IPS-15b (cell line): ENCODE measurements around the gene TEF.
"Not testable (repeated sequence)": the region's sequence is repeated elsewhere in the genome, so short reads cannot be mapped to it uniquely, and the experiment has no call there.

Experiments used
- H3K27me3 ChIP-seq: one replicate; pipeline ENCODE4 v1.6.1; 2013; ENCODE audit warnings: low read length; ENCODE audit not compliant: control insufficient read depth, insufficient read depth
- H3K36me3 ChIP-seq: one replicate; pipeline ENCODE4 v1.6.1; 2013; ENCODE audit warnings: low read length; ENCODE audit not compliant: control insufficient read depth, insufficient read depth
- H3K4me1 ChIP-seq: one replicate; pipeline ENCODE4 v1.6.1; 2013; ENCODE audit warnings: mild to moderate bottlenecking, low read length; ENCODE audit not compliant: control insufficient read depth, insufficient read depth
- H3K4me3 ChIP-seq: one replicate; pipeline ENCODE4 v1.5.1; 2013; ENCODE audit warnings: low read depth, low read length
- H3K9ac ChIP-seq: one replicate; pipeline ENCODE4 v1.6.1; 2013; ENCODE audit warnings: low read depth, mild to moderate bottlenecking, low read length
- H3K9me3 ChIP-seq: one replicate; pipeline ENCODE4 v1.6.1; 2013; ENCODE audit warnings: mild to moderate bottlenecking, low read length; ENCODE audit not compliant: control insufficient read depth, insufficient read depth

TEF gene

DNA sequence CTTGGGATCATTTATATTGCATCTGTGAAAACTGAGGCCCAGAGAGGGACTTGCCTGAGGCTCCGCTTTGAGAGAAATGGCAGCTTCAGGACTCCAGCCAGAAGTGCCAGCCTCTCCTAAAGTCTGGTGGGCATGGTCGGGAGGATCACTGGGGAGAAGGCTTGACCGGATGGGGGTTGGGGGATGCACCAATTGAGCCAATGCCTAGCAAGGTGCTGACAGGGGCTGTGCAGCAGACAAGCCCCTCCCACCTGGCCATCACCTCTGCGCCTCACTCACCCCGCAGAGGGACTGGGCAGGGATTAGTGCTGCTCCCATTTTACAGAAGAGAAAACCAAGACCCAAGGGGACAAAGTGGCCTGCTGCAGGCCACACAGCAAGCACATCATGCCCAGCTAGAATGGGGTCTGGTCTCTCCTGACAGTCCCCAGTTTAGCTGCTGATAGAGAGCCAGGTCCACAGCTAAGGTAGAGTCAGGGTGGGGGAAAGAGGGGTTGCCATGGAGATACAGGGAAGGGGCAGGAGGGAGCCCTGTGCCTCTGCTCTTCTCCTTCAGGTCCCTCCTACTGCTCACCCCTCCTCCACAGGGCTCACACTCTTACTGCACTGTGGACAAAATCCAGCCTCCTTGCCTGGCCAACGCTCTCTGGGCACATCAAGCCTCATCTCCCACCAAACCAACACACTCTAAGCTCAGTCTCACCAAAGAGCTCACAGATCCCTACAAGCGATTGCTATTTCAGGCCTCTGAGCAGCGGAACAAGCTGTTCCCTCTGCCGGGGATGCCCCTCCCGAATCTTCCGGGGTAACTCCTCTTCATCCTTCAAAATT is 29.5 kb downstream of the TEF start:
- Histone ChIP-seq H3K4me3 (no peak overlapping the region), H3K36me3 (no peaks in the 10 kb centered on the region), H3K4me1 (peaks cover 8% of the 10 kb centered on the region), H3K27me3 (no peaks in the 10 kb centered on the region), H3K9ac (peak overlapping the region; percentile 8), H3K9me3 (no peaks in the 10 kb centered on the region)

DNA sequence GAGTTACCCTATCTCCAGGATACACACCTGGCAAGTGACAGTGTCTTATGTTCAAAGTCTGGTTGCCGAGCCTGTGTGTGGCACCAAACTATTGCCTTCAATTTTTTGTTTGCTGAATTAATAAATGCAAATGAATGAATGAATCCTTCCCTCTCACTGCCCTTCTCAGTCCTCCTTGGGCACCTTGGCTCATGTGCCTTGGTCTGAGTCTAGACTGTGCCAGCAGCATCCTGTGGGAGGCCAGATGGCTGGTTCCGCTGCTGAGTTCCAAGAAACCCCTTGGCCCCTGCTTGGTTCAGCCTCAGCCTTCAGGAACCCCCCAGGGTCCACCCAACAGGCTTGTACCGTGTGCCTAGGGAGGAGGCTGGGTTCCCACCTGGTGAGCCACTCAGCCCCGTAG is 33.8 kb downstream of the TEF start:
- H3K36me3 ChIP-seq: no peaks in the 10 kb centered on the region
- no peak overlapping the region for H3K9ac ChIP-seq
- H3K9me3 ChIP-seq: no peaks in the 10 kb centered on the region
- H3K27me3 ChIP-seq: no peaks in the 10 kb centered on the region
- H3K4me1 ChIP-seq: peaks cover 8% of the 10 kb centered on the region
- no peak overlapping the region for H3K4me3 ChIP-seq

- H3K27me3 ChIP-seq: no peaks in the 10 kb centered on the region
Observed at GRCh38 chr22:41417622-41418390, 36.1 kb downstream of the TEF start.

GRCh38 chr22:41418717-41419116 is 37.0 kb downstream of the TEF start:
- no peak overlapping the region for H3K9ac ChIP-seq
- peaks cover 2% of the 10 kb centered on the region for H3K4me1 ChIP-seq
- H3K36me3 ChIP-seq: no peaks in the 10 kb centered on the region
- no peak overlapping the region for H3K4me3 ChIP-seq
- H3K27me3 ChIP-seq: no peaks in the 10 kb centered on the region
- H3K9me3 ChIP-seq: no peaks in the 10 kb centered on the region

More at GRCh38 chr22:41417622-41418390, 36.1 kb downstream of the TEF start:
- H3K9me3 ChIP-seq: no peaks in the 10 kb centered on the region
- H3K4me1 ChIP-seq: peaks cover 2% of the 10 kb centered on the region
- H3K4me3 ChIP-seq: no peak overlapping the region
- no peaks in the 10 kb centered on the region for H3K36me3 ChIP-seq
- H3K9ac ChIP-seq: no peak overlapping the region

DNA sequence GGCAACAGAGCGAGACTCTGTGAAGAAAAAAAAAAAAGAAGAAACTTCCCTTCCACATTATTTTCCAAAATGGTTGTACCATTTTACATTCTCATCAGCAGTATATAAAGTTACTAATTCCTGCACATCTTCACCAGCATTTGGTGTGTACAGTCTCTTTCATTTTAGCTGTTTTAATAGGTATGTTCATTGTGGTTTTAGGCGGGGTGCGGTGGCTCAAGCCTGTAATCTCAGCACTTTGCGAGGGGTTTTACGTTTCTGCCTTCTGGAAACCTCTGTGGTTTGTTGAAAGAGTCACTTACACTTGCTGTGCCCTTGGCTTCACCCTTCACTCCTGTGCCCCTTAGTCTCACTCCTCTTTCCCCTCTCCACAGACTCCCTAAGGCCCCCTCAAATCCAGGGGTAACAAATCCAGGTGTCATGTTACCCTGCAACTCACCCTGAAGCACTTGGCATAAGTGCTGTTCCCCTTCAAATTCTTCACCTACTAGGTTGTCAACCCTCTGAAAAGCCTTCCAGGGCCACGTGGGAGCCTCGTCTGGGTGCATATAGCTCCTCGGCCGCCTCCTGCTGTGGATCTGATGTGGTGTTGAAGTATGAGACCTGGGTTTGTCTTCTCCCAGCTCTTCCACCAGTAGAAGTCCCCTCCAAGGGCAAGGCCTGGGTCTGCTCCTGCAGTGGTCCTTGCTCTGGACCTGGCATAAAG is 44.1 kb downstream of the TEF start:
- Histone ChIP-seq H3K36me3 (no peaks in the 10 kb centered on the region), H3K9ac (no peak overlapping the region), H3K9me3 (no peaks in the 10 kb centered on the region), H3K27me3 (no peaks in the 10 kb centered on the region), H3K4me1 (no peaks in the 10 kb centered on the region), H3K4me3 (no peak overlapping the region)

DNA sequence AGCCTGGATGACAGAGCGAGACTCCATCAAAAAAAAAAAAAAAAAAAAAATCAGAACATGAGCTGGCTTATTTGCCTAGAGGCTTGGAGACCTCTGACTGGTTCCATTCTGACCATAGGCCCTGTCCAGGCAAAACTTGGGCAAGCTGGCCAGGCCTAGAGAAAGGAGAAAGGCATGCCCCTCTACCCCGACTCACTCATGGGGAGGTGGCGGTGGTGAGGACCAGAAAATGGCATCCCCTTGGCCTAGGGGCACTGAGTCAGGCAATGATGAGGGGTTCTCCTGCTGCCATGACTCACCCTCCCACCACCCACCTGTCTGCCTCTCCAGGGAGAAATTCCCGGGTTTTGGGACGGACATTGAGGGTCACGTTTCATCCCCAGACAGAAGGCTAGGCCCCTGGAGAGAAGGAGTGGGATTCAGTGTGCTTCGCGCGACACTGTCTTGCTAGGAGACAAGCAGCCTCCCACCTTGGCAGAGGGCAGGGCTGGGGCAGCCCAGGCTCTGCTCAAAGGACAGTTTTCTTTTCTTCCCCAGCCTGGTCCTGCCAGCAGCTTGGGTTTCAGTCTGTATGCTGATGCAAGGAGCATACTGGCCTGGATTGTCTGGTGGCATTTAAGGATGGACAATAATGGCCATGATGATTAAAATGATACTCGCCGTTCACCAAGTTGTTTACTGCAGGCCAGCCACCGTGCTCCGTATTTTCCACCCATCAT is 47.6 kb downstream of the TEF start:
- Histone ChIP-seq H3K4me1 (no peaks in the 10 kb centered on the region), H3K36me3 (peaks cover 7% of the 10 kb centered on the region), H3K9ac (no peak overlapping the region), H3K4me3 (no peak overlapping the region), H3K9me3 (no peaks in the 10 kb centered on the region), H3K27me3 (no peaks in the 10 kb centered on the region)

DNA sequence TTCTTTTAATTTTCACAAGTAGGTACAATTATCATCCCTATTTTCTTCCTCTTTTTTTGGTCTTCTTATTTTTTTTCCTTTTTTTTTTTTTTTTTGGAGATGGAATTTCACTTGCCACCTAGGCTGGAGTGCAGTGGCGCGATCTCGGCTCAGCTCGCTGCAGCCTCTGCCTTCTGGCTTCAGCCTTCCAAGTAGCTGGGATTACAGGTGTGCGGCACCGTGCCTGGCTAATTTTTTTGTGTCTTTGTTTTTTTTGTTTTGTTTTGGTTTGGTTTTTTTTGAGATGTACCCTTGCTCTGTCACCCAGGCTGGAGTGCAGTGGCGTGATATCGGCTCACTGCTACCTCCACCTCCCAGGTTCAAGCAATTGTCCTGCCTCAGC is 48.2 kb downstream of the TEF start:
- H3K36me3 ChIP-seq: peaks cover 11% of the 10 kb centered on the region
- H3K9me3 ChIP-seq: no peaks in the 10 kb centered on the region
- no peak overlapping the region for H3K4me3 ChIP-seq
- no peaks in the 10 kb centered on the region for H3K27me3 ChIP-seq
- H3K4me1 ChIP-seq: no peaks in the 10 kb centered on the region
- no peak overlapping the region for H3K9ac ChIP-seq

DNA sequence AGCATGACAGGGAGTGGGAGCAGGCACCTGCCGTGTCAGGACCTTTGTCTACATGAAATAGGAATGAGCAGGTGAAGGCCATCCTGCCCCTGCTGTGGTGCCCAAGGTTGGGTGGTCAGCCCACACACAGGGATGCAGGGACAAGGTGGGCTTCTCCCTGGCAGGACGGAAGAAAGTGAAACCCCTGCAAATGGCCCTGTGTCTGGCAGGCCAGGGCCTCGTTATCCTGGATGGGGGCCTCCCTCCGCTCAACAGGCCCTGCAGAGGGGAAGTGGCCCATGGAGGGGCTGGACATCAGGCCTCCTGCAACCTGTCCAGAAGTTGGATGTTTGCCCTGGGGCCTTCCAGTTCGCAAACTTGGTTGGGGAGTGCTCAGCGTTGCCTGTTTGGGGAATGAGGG is 49.9 kb downstream of the TEF start:
- no peaks in the 10 kb centered on the region for H3K4me1 ChIP-seq
- no peaks in the 10 kb centered on the region for H3K9me3 ChIP-seq
- no peak overlapping the region for H3K4me3 ChIP-seq
- peaks cover 25% of the 10 kb centered on the region for H3K36me3 ChIP-seq
- no peaks in the 10 kb centered on the region for H3K27me3 ChIP-seq
- H3K9ac ChIP-seq: no peak overlapping the region

- H3K36me3 ChIP-seq: peaks cover 30% of the 10 kb centered on the region
- H3K9ac ChIP-seq: not testable (repeated sequence)
Observed at GRCh38 chr22:41433480-41433879, 51.7 kb downstream of the TEF start.

DNA sequence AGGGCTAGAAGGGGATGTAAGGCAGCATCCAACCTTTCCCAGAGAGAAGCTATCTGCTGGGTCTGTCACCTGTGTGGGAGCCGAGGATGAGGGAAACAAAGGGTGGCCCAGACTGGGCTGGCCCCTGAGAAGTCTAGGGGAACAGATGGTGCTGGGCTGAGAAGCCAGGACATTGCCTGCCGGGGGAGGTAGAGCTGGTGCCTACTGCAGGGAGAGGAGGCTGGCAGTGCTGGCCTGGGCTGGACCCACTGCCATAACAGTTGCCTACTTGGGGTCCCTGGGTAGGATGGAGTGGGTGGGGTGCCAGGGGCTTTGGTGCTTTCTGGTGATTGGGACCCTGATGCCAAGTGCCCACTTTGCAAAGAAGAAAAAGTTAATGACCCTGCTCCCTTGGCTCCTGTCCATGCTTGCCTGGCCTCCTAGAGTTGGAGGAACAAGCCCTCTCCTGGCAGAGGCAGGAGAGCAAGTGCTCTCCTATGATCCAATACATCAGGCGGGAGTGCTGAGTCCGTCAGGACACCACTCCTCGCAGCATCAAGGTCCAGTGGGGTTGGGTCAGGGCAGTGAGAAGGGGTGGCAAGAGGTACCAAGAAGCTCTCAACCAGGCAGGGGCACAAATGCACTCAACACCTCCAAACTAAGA is 52.7 kb downstream of the TEF start:
- not testable (repeated sequence) for H3K9me3 ChIP-seq, H3K4me3 ChIP-seq, H3K27me3 ChIP-seq, H3K4me1 ChIP-seq, H3K9ac ChIP-seq
- H3K36me3 ChIP-seq: peaks cover 30% of the 10 kb centered on the region

More at GRCh38 chr22:41433480-41433879, 51.7 kb downstream of the TEF start:
- not testable (repeated sequence) for H3K9me3 ChIP-seq, H3K4me1 ChIP-seq, H3K27me3 ChIP-seq, H3K4me3 ChIP-seq

GRCh38 chr22:41435560-41435959 is 53.8 kb downstream of the TEF start:
- no peaks in the 10 kb centered on the region for H3K27me3 ChIP-seq
- no peak overlapping the region for H3K9ac ChIP-seq
- H3K36me3 ChIP-seq: peaks cover 30% of the 10 kb centered on the region
- H3K4me3 ChIP-seq: no peak overlapping the region
- no peaks in the 10 kb centered on the region for H3K4me1 ChIP-seq
- no peaks in the 10 kb centered on the region for H3K9me3 ChIP-seq
